HG02943 (cell line): Measurements from ENCODE around the gene KLHL4.
"Not testable (repeated sequence)": the region's sequence is repeated elsewhere in the genome, so short reads cannot be mapped to it uniquely, and the experiment has no call there.

Experiments
- ATAC-seq: cut with Tn5 transposase; IDR thresholded peaks from one replicate; pipeline ENCODE4 v1.9.1; 2021; ENCODE audit warnings: mild to moderate bottlenecking, low read depth, moderate library complexity; ENCODE audit not compliant: unreplicated experiment

Gene KLHL4

DNA sequence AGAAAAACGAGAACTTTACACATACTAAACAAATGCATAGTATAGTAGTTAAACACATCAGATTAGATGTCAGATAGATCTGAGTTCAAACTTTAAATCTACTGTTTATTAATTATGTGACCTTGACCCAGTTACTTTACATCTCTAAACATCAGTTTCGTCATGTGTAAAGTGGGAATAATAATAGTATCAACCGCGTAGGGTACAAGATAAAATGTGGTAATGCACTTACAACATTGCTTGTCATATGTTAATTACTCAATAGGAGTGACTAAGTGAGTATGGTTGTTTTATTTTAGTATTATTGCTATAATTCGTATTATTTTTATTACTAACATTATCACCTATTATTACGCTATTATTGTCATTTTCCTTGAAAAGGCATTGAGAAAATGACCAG is 144.2 kb downstream of the KLHL4 start:
- ATAC-seq, result no peak

DNA sequence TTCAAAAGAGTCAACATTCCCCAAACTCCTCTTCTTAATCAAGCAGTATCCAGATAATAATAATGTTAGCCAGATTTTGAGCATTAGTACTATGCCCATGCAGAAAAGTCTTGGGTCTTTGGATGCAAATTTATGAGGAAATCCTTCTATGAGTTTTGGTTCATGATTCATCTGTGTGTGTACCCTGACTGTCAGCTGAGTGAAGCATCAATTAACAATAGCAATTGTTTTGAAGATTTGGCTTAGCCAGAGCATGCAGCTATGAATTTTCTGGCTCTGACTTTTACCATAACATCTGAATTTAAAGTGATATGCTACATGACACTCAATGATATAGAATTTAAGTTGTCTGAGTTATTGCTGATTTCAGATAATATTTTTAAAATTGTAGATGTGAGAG is 145.8 kb downstream of the KLHL4 start:
- ATAC-seq, result no peak

DNA sequence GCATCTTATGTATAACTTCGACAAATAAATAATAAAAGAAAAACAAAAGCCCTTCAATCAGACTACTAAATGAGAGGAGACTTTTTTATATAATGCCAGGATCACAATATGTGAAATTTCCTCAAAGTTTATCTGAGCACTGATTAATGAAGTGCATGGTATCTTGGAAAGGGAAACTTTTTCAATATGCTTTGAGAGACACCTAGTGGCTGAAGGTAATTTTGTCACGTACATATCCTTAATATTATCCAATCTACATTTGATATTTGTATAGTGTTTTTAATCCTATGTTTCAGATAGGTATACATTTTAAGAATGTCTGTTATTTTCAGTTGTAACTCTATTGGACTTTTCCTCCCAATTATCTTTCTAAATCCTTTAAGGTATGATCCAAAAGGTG is 146.8 kb downstream of the KLHL4 start:
- ATAC-seq, result no peak

DNA sequence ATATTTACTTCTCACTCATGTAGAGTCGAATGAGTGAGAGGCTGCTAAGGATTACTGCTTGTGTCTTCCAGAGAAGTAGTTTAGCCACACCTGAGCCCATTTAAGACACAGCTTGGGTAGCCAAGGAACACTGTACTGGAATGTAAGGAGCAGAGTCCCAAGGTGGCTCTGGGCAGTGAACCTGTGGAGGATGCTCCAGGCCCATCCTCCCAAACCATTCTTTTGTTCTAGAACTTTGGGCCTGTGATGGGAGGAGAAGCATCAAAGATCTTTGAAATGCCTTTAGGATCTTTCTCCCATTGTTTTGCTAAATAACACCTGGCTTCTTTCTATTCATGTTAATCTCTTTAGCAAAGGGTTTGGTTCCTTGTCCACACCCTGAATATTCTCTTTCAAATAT is 162.2 kb downstream of the KLHL4 start:
- ATAC-seq, result no peak

DNA sequence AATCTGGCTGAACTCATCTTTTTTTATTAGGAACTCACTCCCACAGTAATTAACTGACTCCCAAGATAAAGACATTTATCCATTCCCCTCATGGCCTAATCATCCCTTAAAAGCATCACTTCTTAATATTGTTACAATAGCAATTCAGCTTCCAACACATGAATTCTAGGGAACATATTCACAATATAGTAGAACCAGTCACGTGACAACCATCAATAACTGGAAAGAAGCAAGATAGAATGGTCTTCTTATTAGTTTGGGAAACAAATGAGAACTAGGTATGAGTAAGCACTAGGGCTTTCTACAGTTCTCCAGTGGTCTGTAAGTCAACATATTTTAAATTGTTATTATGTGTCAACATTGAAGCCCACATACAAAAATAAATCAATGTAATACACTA is 170.1 kb downstream of the KLHL4 start:
- ATAC-seq, result no peak

DNA sequence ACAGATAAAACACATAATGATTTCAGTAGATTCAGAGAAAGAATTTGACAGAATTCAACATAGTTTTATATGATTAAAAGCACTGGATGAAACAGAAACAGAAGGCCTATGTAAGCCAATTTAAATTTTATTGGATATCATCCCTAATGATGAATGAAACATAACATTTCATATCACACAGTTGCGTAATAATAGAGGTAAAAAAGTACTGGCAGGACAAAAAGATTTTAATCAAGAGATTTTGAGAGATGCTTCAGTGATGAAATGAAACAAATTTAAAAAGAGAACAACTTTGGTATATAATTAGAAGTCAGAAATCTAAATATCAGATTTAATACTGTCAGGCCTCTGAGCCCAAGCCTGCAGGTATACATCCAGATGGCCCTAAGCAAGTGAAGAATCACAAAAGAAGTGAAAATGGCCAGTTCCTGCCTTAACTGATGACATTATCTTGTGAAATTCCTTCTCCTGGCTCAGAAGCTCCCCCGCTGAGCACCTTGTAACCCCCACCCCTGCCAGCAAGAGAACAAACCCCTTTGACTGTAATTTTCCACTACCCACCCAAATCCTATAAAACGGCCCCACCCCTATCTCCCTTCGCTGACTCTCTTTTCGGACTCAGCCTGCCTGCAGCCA is 170.6 kb downstream of the KLHL4 start:
- not testable (repeated sequence) for ATAC-seq

DNA sequence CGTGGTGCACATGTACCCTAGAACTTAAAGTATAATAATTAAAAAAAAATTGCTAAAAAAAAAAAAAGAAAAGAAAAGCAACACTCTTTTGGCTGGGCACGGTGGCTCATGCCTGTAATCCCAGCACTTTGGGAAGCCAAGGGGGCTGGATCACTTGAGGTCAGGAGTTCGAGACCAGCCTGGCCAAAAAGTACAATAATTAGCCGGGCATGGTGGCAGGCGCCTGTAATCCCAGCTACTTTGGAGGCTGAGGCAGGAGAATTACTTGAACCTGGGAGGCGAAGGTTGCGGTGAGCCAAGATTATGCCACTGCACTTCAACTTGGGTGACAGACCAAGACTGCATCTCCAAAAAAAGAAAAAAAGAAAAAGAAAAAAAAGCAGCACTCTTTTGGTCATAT is 171.6 kb downstream of the KLHL4 start:
- not testable (repeated sequence) for ATAC-seq

DNA sequence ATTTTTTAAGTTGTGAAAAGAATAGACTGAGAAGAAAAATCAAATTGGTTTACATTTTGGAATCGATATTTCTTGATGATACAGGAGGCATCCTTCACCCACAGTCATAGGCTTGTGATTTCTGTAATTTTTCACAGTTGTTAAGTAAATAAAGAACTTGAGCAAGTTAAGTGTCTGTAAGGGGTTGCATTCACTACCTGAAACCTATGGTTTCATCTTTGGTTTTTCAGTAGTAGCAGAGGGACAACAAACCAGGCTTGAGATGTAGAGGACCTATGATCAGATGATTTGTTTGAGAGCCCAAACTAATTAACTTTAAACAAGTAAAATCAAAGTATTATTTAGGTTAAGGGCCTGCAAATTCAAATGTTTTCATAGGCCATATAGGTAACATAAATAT is 175.6 kb downstream of the KLHL4 start:
- no peak for ATAC-seq

DNA sequence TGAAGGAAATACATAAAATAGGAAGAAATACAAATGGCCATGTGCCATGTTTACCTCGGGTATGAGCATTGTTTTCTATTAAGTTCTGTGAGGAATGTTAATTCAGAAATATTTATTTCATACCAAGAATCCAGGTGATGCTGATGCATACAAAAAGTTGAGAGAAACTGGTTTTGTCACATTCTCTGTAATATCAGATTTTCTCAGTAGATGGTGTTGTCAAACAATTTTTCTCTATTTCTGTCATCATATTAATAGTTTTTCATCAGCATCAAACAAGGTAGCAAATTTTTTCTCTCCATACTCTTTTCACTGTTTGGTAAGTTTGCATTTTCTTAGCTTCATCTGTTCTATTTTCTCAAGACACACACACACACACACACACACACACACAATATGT is 179.8 kb downstream of the KLHL4 start:
- no peak for ATAC-seq

DNA sequence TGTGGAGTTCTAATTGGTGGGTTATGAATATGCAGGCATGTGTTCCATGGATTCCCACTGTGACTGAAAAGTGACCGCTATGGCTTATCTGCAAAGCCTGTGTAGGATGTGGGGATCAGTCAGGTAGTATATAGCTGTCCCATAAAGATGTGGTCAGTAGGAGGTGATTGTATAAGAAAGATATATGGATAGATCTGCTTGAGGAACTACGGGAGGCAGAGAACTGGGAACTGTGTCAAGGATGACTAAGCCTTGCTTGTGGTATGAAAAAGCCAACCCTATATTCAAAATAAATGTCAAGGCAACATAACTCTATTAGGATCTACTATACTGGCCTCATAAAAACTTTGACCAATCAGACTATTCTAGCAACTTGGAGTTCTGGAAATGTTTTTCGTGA is 185.2 kb downstream of the KLHL4 start:
- ATAC-seq, result no peak

DNA sequence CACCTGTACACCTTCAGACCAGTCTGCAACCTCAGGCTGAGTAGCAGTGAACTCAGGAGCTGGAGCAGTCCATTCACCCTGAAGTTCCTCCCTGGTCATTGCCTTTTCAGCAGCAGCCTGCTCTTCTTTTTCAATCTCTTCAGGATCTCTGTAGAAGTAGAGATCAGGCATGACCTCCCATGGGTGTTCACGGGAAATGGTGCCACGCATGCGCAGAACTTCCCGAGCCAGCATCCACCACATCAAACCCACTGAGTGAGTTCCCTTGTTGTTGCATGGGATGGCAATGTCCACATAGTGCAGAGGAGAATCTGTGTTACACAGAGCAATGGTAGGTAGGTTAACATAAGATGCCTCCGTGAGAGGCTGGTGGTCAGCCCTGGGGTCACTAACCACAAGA is 185.9 kb downstream of the KLHL4 start:
- not testable (repeated sequence) for ATAC-seq

DNA sequence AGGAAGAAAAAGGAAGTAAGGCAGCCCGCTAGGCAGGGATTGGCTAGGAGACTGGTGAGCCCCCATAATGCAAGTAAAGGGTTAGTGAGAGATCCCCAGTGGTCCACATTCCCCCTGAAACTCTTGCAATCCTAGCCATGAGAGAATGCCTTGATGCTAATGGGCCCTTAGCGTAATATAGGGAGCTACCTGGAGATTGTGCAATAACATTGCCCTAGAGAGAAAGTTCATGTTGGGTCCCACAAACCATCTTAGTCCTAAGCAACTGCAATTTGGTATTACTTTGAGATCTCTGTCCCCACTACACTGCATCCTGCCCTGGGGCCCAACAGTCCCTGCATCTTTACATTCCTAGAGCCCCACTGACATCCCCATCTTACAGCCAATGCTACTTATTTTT is 188.5 kb downstream of the KLHL4 start:
- ATAC-seq, result no peak

DNA sequence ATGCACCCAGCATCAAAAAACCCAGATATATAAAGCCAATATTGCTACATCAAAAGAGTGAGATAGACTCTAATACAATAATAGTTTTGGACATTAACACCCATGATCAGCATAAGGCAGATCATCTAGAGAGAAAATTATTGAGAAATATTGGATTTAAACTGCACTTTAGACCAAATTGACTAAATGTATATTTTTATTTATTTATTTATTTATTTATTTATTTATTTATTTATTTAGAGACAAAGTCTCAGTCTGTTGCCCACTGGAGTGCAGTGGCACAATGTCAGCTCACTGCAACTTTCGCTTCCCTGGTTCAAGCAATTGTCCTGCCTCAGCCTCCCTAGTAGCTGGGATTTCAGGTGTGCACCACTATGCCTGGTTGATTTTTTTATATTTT is 193.0 kb downstream of the KLHL4 start:
- no peak for ATAC-seq
